Activated naive CD4-positive, alpha-beta T cell (primary cell): ENCODE measurements around the gene RRP1B.
A peak's percentile ranks its signal among the peaks of the same experiment; 100 is the strongest.
"Not testable (repeated sequence)": the region's sequence is repeated elsewhere in the genome, so short reads cannot be mapped to it uniquely, and the experiment has no call there.

Source experiments
- DNase-seq, 4 experiments: peaks; one replicate each; lab custom pipeline; 2025; lab: John Stamatoyannopoulos, UW

Gene RRP1B

GRCh38 chr21:43643193-43643592, 16.2 kb upstream of the RRP1B start:
- DNase-seq, result no peak

- DNase-seq, result no peak
Measured at GRCh38 chr21:43644071-43644470, 15.3 kb upstream of the RRP1B start.

- DNase-seq, result no peak
Measured at GRCh38 chr21:43644609-43645008, 14.8 kb upstream of the RRP1B start.

- no peak for DNase-seq
Measured at GRCh38 chr21:43645136-43645891, 14.0 kb upstream of the RRP1B start.

- DNase-seq, result no peak
Measured at GRCh38 chr21:43645976-43646375, 13.4 kb upstream of the RRP1B start.

GRCh38 chr21:43646550-43647260, 12.7 kb upstream of the RRP1B start:
- DNase-seq, result peak; percentile 54 to 74 (median 68)

- DNase-seq, result no peak
Measured at GRCh38 chr21:43648171-43648570, 11.2 kb upstream of the RRP1B start.

- DNase-seq, result not testable (repeated sequence)
Measured at GRCh38 chr21:43651926-43652325, 7.4 kb upstream of the RRP1B start.

- no peak for DNase-seq
Measured at GRCh38 chr21:43652616-43653015, 6.7 kb upstream of the RRP1B start.

GRCh38 chr21:43653626-43654025, 5.7 kb upstream of the RRP1B start:
- no peak for DNase-seq

GRCh38 chr21:43654806-43655489, 4.4 kb upstream of the RRP1B start:
- DNase-seq, result no peak

GRCh38 chr21:43657355-43658087, 1.8 kb upstream of the RRP1B start:
- DNase-seq, result no peak

GRCh38 chr21:43658088-43658741, 1.1 kb upstream of the RRP1B start:
- no peak for DNase-seq

GRCh38 chr21:43658769-43659135, 608 bp upstream of the RRP1B start:
- DNase-seq, result no peak

- DNase-seq, result no peak
Measured at GRCh38 chr21:43662286-43662685, 2.9 kb downstream of the RRP1B start.

GRCh38 chr21:43663033-43663432, 3.7 kb downstream of the RRP1B start:
- DNase-seq, result no peak

GRCh38 chr21:43664358-43664757, 5.0 kb downstream of the RRP1B start:
- no peak for DNase-seq

- no peak for DNase-seq
Measured at GRCh38 chr21:43665879-43666278, 6.5 kb downstream of the RRP1B start.

- DNase-seq, result no peak
Measured at GRCh38 chr21:43667191-43667904, 8.0 kb downstream of the RRP1B start.

- no peak for DNase-seq
Measured at GRCh38 chr21:43669828-43670605, 10.7 kb downstream of the RRP1B start.
